NB4 (cell line): ENCODE data around the gene QRFPR.

Source experiments
- POLR2A ChIP-seq: IDR thresholded peaks from 2 replicates; pipeline ENCODE4 v1.6.1; 2011; ENCODE audit warnings: mild to moderate bottlenecking; ENCODE audit not compliant: insufficient read length; ENCODE audit errors: extremely low read depth
- TF ChIP-seq, protein P1 (sequence below): IDR thresholded peaks from one replicate; pipeline ENCODE4 v1.5.1; 2012; ENCODE audit warnings: low read depth, low read length

DNA sequence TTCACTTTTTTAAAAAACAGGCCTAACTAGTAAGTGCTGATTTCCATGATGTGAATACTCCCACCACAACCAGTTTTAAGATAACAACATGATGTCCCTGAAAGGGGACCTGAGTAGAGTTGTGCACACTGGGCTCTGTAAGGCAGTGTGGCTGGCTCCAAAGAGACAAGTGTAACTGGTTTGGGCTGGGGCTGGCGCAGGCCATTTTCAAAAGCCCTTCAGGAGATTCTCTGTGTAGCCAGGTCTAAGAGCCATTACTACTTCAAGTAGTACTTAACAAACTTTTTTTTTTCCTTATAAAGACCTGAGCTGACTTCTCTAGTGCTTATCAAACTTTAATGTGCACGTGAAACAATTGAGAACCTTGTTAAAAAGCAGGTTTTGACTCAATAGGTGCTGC, 4.3 kb downstream of the QRFPR start:
- no peak for TF ChIP-seq POLR2A
- TF ChIP-seq, protein P1, sequence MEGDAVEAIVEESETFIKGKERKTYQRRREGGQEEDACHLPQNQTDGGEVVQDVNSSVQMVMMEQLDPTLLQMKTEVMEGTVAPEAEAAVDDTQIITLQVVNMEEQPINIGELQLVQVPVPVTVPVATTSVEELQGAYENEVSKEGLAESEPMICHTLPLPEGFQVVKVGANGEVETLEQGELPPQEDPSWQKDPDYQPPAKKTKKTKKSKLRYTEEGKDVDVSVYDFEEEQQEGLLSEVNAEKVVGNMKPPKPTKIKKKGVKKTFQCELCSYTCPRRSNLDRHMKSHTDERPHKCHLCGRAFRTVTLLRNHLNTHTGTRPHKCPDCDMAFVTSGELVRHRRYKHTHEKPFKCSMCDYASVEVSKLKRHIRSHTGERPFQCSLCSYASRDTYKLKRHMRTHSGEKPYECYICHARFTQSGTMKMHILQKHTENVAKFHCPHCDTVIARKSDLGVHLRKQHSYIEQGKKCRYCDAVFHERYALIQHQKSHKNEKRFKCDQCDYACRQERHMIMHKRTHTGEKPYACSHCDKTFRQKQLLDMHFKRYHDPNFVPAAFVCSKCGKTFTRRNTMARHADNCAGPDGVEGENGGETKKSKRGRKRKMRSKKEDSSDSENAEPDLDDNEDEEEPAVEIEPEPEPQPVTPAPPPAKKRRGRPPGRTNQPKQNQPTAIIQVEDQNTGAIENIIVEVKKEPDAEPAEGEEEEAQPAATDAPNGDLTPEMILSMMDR, result no peak
